H9 (cell line): ENCODE measurements around the gene CFAP99. TPM values are rescaled to one million over a fixed set of nuclear protein-coding genes. Genes with fewer than 3 reads are reported as not detected.

Experiments used
- DNase-seq: peaks from one replicate; pipeline ENCODE4 v3.0.0-alpha.2; 2017
- H2AFZ ChIP-seq: one replicate; pipeline ENCODE4 v1.6.1; 2013; ENCODE audit warnings: mild to moderate bottlenecking, low read length, control low read depth, moderate library complexity
- H2AK5ac ChIP-seq: 2 replicates; pipeline ENCODE4 v1.6.1; 2013; ENCODE audit warnings: low read length, control low read depth, mixed read lengths; ENCODE audit not compliant: insufficient read length
- H2BK120ac ChIP-seq: one replicate; pipeline ENCODE4 v1.6.1; 2013; ENCODE audit warnings: low read depth, mild to moderate bottlenecking, low read length, control low read depth, inconsistent platforms; ENCODE audit not compliant: poor library complexity, severe bottlenecking
- H2BK12ac ChIP-seq: 2 replicates; pipeline ENCODE4 v1.6.1; 2013; ENCODE audit warnings: low read length, control low read depth, mixed read lengths, low read depth; ENCODE audit not compliant: insufficient read length
- H2BK15ac ChIP-seq: 2 replicates; pipeline ENCODE4 v1.6.1; 2013; ENCODE audit warnings: low read depth, low read length, control low read depth
- H2BK20ac ChIP-seq: one replicate; pipeline ENCODE4 v1.6.1; 2013; ENCODE audit warnings: low read depth, mild to moderate bottlenecking, low read length, control low read depth, inconsistent platforms; ENCODE audit not compliant: poor library complexity, severe bottlenecking
- H2BK5ac ChIP-seq: 2 replicates; pipeline ENCODE4 v1.6.1; 2013; ENCODE audit warnings: low read length, control low read depth, mixed read lengths; ENCODE audit not compliant: insufficient read length
- H3K14ac ChIP-seq: 2 replicates; pipeline ENCODE4 v1.6.1; 2013; ENCODE audit warnings: low read length, control low read depth; ENCODE audit not compliant: insufficient read depth
- H3K18ac ChIP-seq: 2 replicates; pipeline ENCODE4 v1.6.1; 2013; ENCODE audit warnings: low read depth, mild to moderate bottlenecking, mixed read lengths, low read length, control low read depth; ENCODE audit not compliant: insufficient read length
- H3K23ac ChIP-seq: 2 replicates; pipeline ENCODE4 v1.6.1; 2013; ENCODE audit warnings: low read length, control low read depth, mixed read lengths, low read depth; ENCODE audit not compliant: insufficient read length
- H3K23me2 ChIP-seq: 2 replicates; pipeline ENCODE4 v1.6.1; 2013; ENCODE audit warnings: low read depth, mild to moderate bottlenecking, mixed read lengths, low read length, control low read depth; ENCODE audit not compliant: insufficient read length, poor library complexity, severe bottlenecking
- H3K27ac ChIP-seq: 2 replicates; pipeline ENCODE4 v1.5.1; 2013; ENCODE audit warnings: low read length, control low read depth, mixed read lengths, low read depth; ENCODE audit not compliant: insufficient read length
- H3K27me3 ChIP-seq: 2 replicates; pipeline ENCODE4 v1.6.1; 2013; ENCODE audit warnings: low read length, control low read depth, inconsistent platforms; ENCODE audit not compliant: insufficient read depth
- H3K4ac ChIP-seq: 2 replicates; pipeline ENCODE4 v1.6.1; 2013; ENCODE audit warnings: low read depth, mild to moderate bottlenecking, control low read depth, inconsistent platforms, low read length, moderate library complexity
- H3K4me1 ChIP-seq: 2 replicates; pipeline ENCODE4 v1.6.1; 2013; ENCODE audit warnings: low read length, control low read depth, inconsistent platforms; ENCODE audit not compliant: insufficient read depth
- H3K4me2 ChIP-seq: 2 replicates; pipeline ENCODE4 v1.6.1; 2013; ENCODE audit warnings: low read length, control low read depth, mixed read lengths; ENCODE audit not compliant: insufficient read length, insufficient read depth
- H3K56ac ChIP-seq: 2 replicates; pipeline ENCODE4 v1.6.1; 2013; ENCODE audit warnings: low read depth, mild to moderate bottlenecking, mixed read lengths, low read length, control low read depth; ENCODE audit not compliant: insufficient read length
- H3K79me1 ChIP-seq: 2 replicates; pipeline ENCODE4 v1.6.1; 2013; ENCODE audit warnings: low read depth, mild to moderate bottlenecking, moderate library complexity, low read length, control low read depth, inconsistent platforms; ENCODE audit not compliant: insufficient read depth, poor library complexity, severe bottlenecking
- H3K79me2 ChIP-seq: 2 replicates; pipeline ENCODE4 v1.6.1; 2013; ENCODE audit warnings: low read length, control low read depth, inconsistent platforms; ENCODE audit not compliant: insufficient read depth
- H3K9ac ChIP-seq: 2 replicates; pipeline ENCODE4 v1.6.1; 2013; ENCODE audit warnings: low read length, control low read depth, mixed read lengths; ENCODE audit not compliant: insufficient read length; ENCODE audit errors: extremely low read depth
- H3K9me3 ChIP-seq: one replicate; pipeline ENCODE4 v1.6.1; 2013; ENCODE audit warnings: low read depth, low read length, inconsistent platforms; ENCODE audit not compliant: control insufficient read depth
- H3T11ph ChIP-seq: one replicate; pipeline ENCODE4 v1.6.1; 2013; ENCODE audit warnings: mild to moderate bottlenecking, low read length, control low read depth, inconsistent platforms
- H4K20me1 ChIP-seq: one replicate; pipeline ENCODE4 v1.6.1; 2013; ENCODE audit not compliant: control insufficient read depth, insufficient read length, insufficient read depth
- H4K5ac ChIP-seq: 2 replicates; pipeline ENCODE4 v1.6.1; 2013; ENCODE audit warnings: low read depth, mild to moderate bottlenecking, mixed read lengths, low read length, control low read depth; ENCODE audit not compliant: insufficient read length
- H4K8ac ChIP-seq: replicated peaks from 2 replicates; pipeline ENCODE4 v1.6.1; 2013; ENCODE audit warnings: low read length, control low read depth, mixed read lengths, low read depth; ENCODE audit not compliant: insufficient read length
- H4K91ac ChIP-seq: 2 replicates; pipeline ENCODE4 v1.6.1; 2013; ENCODE audit warnings: low read depth, mild to moderate bottlenecking, moderate library complexity, mixed read lengths, low read length, control low read depth; ENCODE audit not compliant: insufficient read length
- H3K27ac Mint-ChIP-seq, 3 experiments: 2 replicates in 2 of 3; 3 replicates in 1 of 3; pipeline ENCODE4 v1.8.0; 2020 to 2021; ENCODE audit warnings: mixed read lengths in 3 of 3, mild to moderate bottlenecking in 1 of 3, moderate library complexity in 1 of 3
- H3K27me3 Mint-ChIP-seq: 2 replicates; pipeline ENCODE4 v1.8.0; 2021; ENCODE audit warnings: low read depth, mild to moderate bottlenecking, moderate library complexity, mixed read lengths
- H3K36me3 Mint-ChIP-seq, 3 experiments: 2 replicates in 2 of 3; 3 replicates in 1 of 3; pipeline ENCODE4 v1.8.0; 2020 to 2021; ENCODE audit warnings: low read depth in 3 of 3, mixed read lengths in 3 of 3; ENCODE audit not compliant: insufficient read depth in 1 of 3
- H3K4me1 Mint-ChIP-seq, 2 experiments: 2 replicates each; pipeline ENCODE4 v1.8.0; 2020; ENCODE audit warnings: mixed read lengths in 2 of 2
- H3K4me3 Mint-ChIP-seq, 2 experiments: 2 replicates in 1 of 2; 3 replicates in 1 of 2; pipeline ENCODE4 v1.8.0; 2020 to 2021; ENCODE audit warnings: mild to moderate bottlenecking in 2 of 2, mixed read lengths in 2 of 2, moderate library complexity in 1 of 2
- H3K9me3 Mint-ChIP-seq, 2 experiments: 2 replicates in 1 of 2; 3 replicates in 1 of 2; pipeline ENCODE4 v1.8.0; 2020; ENCODE audit warnings: mild to moderate bottlenecking in 2 of 2, mixed read lengths in 2 of 2, moderate library complexity in 1 of 2
- CTCF ChIP-seq: fragments of 200-600 bp; sonication (generic); conservative IDR thresholded peaks from 3 replicates; pipeline ENCODE4 v1.8.0; 2021; ENCODE audit warnings: antibody characterized with exemption, mild to moderate bottlenecking
- WGBS: extraction: QIAGEN DNeasy Blood & Tissue Kit; methylation state at CpG from one replicate; pipeline ENCODE4 v1.1.7; 2013; ENCODE audit warnings: missing lambda C conversion rate, low lambda C conversion rate, mixed read lengths; ENCODE audit not compliant: insufficient read length; ENCODE audit errors: extremely low coverage; 5-methylcytosine and 5-hydroxymethylcytosine counted together
- total RNA-seq: library from RNA; stranded (reverse); gene quantifications from 2 replicates; pipeline ENCODE4 v1.2.1, GENCODE V29; 2021

CFAP99 gene
- total RNA-seq, 1 experiment from 2014 or later, result 0.35 TPM

GRCh38 chr4:2415213-2415612 is 3.5 kb upstream of the CFAP99 start:
- Histone ChIP-seq H3K18ac (no peak overlapping the region), H3K27me3 (peaks cover 26% of the 10 kb centered on the region; the same call in 1 of the 2 replicates), H3K79me1 (no peaks in the 10 kb centered on the region), H4K20me1 (peaks cover 3% of the 10 kb centered on the region), H3K23me2 (peaks cover 34% of the 10 kb centered on the region), H2AFZ (no peak overlapping the region), H3K56ac (no peak overlapping the region), H3T11ph (no peak overlapping the region), H2BK12ac (no peak overlapping the region), H3K4me2 (no peak overlapping the region), H4K91ac (no peak overlapping the region), H2BK120ac (no peak overlapping the region), H3K9me3 (no peaks in the 10 kb centered on the region), H2BK20ac (no peak overlapping the region), H3K4ac (no peak overlapping the region), H3K27ac (no peak overlapping the region), H3K9ac (no peak overlapping the region), H3K23ac (no peak overlapping the region), H2AK5ac (no peak overlapping the region), H4K8ac (no peak overlapping the region), H2BK15ac (no peak overlapping the region), H3K79me2 (no peaks in the 10 kb centered on the region), H2BK5ac (no peak overlapping the region), H3K4me1 (peaks cover 6% of the 10 kb centered on the region; the same call in 1 of the 2 replicates), H3K14ac (no peak overlapping the region), H4K5ac (no peak overlapping the region)
- H3K36me3 Mint-ChIP-seq, result no peaks in the 10 kb centered on the region; a peak in 1 of 7 replicates
- no peak for DNase-seq
- no peak for TF ChIP-seq CTCF
- no peak overlapping the region for H3K27ac Mint-ChIP-seq
- peaks cover 44 to 49% of the 10 kb centered on the region in 2 experiments for H3K4me1 Mint-ChIP-seq
- peaks cover 64% of the 10 kb centered on the region for H3K27me3 Mint-ChIP-seq
- H3K9me3 Mint-ChIP-seq, result peaks cover 0 to 3% of the 10 kb centered on the region in 2 experiments; a peak in 4 of 5 replicates
- H3K4me3 Mint-ChIP-seq, result no peak overlapping the region
- WGBS, result no CpG with 5 or more reads among the region's 3 CpGs
